Measurements from ENCODE around the gene SMTNL2.
"Not testable (repeated sequence)": the region's sequence is repeated elsewhere in the genome, so short reads cannot be mapped to it uniquely, and the experiment has no call there.

SMTNL2 gene

GRCh38 chr17:4562015-4562969 lies 22.0 kb upstream of the SMTNL2 start:
- DNase-seq: no peak

GRCh38 chr17:4565209-4566141 lies 18.9 kb upstream of the SMTNL2 start:
- peak; percentile 82 for DNase-seq

- peak; percentile 60 for DNase-seq
These were observed 17.5 kb upstream of the SMTNL2 start for GRCh38 chr17:4566785-4567184.

GRCh38 chr17:4569591-4569990 lies 14.7 kb upstream of the SMTNL2 start:
- no peak for DNase-seq

- DNase-seq: no peak
These were observed 12.2 kb upstream of the SMTNL2 start for GRCh38 chr17:4572131-4572530.

GRCh38 chr17:4573115-4573514 lies 11.2 kb upstream of the SMTNL2 start:
- no peak for DNase-seq

- no peak for DNase-seq
These were observed 10.7 kb upstream of the SMTNL2 start for GRCh38 chr17:4573669-4574068.

- no peak for DNase-seq
These were observed 9.8 kb upstream of the SMTNL2 start for GRCh38 chr17:4574448-4575045.

GRCh38 chr17:4576161-4576558 lies 8.2 kb upstream of the SMTNL2 start:
- DNase-seq: no peak

GRCh38 chr17:4576729-4577322 lies 7.5 kb upstream of the SMTNL2 start:
- DNase-seq: no peak

GRCh38 chr17:4577386-4577993 lies 6.8 kb upstream of the SMTNL2 start:
- DNase-seq: no peak

- DNase-seq: not testable (repeated sequence)
These were observed 6.0 kb upstream of the SMTNL2 start for GRCh38 chr17:4578349-4578748.

- no peak for DNase-seq
These were observed 4.7 kb upstream of the SMTNL2 start for GRCh38 chr17:4579678-4580077.

GRCh38 chr17:4580291-4580690 lies 4.0 kb upstream of the SMTNL2 start:
- no peak for DNase-seq

GRCh38 chr17:4582101-4582501 lies 2.2 kb upstream of the SMTNL2 start:
- DNase-seq: no peak

GRCh38 chr17:4582691-4583090 lies 1.6 kb upstream of the SMTNL2 start:
- DNase-seq: no peak

- DNase-seq: no peak
These were observed 1.1 kb upstream of the SMTNL2 start for GRCh38 chr17:4583206-4583605.

GRCh38 chr17:4583782-4584100 lies 588 bp upstream of the SMTNL2 start:
- DNase-seq: peak; percentile 22

GRCh38 chr17:4584917-4585637 lies 748 bp downstream of the SMTNL2 start:
- DNase-seq: no peak

- no peak for DNase-seq
These were observed 1.3 kb downstream of the SMTNL2 start for GRCh38 chr17:4585638-4585994.

- DNase-seq: no peak
These were observed 1.7 kb downstream of the SMTNL2 start for GRCh38 chr17:4586043-4586442.

GRCh38 chr17:4587195-4587594 lies 2.9 kb downstream of the SMTNL2 start:
- DNase-seq: no peak

Measured in NCI-H510A treated with DMSO at 0.1 percent for 48 hours (cell line).